Liver (tissue), 9 donors: ENCODE measurements around the gene ANTXR1. TPM values are rescaled to one million over a fixed set of nuclear protein-coding genes. Genes with fewer than 3 reads are reported as not detected.

Experiments
- DNase-seq: peaks from one replicate; pipeline ENCODE4 v3.0.0-alpha.2; 2017; ENCODE audit warnings: low spot score
- H3K27ac ChIP-seq, 2 donors: one replicate each; pipeline ENCODE4 v1.7.0; 2013; ENCODE audit warnings: inconsistent platforms in 2 of 2, low read length in 2 of 2, control low read depth in 1 of 2, low read depth in 1 of 2, mild to moderate bottlenecking in 1 of 2
- H3K27me3 ChIP-seq, 4 donors: one replicate each; pipeline versions ENCODE4 v1.6.1 to v1.7.0; 2013; ENCODE audit warnings: low read length in 3 of 4, inconsistent platforms in 1 of 4, mild to moderate bottlenecking in 1 of 4, moderate library complexity in 1 of 4; ENCODE audit not compliant: control insufficient read depth in 4 of 4, insufficient read depth in 4 of 4
- H3K36me3 ChIP-seq, 4 donors: one replicate each; pipeline versions ENCODE4 v1.6.1 to v1.7.0; 2013; ENCODE audit warnings: low read length in 3 of 4, mild to moderate bottlenecking in 3 of 4, low read depth in 1 of 4, moderate library complexity in 1 of 4; ENCODE audit not compliant: control insufficient read depth in 4 of 4, insufficient read depth in 3 of 4
- H3K4me1 ChIP-seq, 4 donors: one replicate each; pipeline versions ENCODE4 v1.6.1 to v1.7.0; 2013; ENCODE audit warnings: low read length in 3 of 4, mild to moderate bottlenecking in 3 of 4, moderate library complexity in 1 of 4; ENCODE audit not compliant: control insufficient read depth in 4 of 4, insufficient read depth in 4 of 4
- H3K4me3 ChIP-seq, 3 donors: one replicate each; pipeline versions ENCODE4 v1.6.1 to v1.7.0; 2013; ENCODE audit warnings: low read length in 3 of 3, control low read depth in 1 of 3, low read depth in 1 of 3, mild to moderate bottlenecking in 1 of 3
- H3K9ac ChIP-seq, 2 donors: one replicate each; pipeline ENCODE4 v1.7.0; 2013; ENCODE audit warnings: low read length in 2 of 2, mild to moderate bottlenecking in 2 of 2, moderate library complexity in 2 of 2, control low read depth in 1 of 2, low read depth in 1 of 2
- H3K9me3 ChIP-seq, 4 donors: one replicate each; pipeline versions ENCODE4 v1.6.1 to v1.7.0; 2013; ENCODE audit warnings: low read length in 3 of 4; ENCODE audit not compliant: control insufficient read depth in 4 of 4
- ATF3 ChIP-seq: IDR thresholded peaks from 2 replicates; pipeline ENCODE4 v1.6.1; 2016; ENCODE audit warnings: antibody characterized with exemption
- EGR1 ChIP-seq, 2 donors: IDR thresholded peaks; 2 replicates each; pipeline ENCODE4 v1.6.1; 2016 to 2018; ENCODE audit warnings: antibody characterized with exemption in 2 of 2, low read depth in 2 of 2
- FOXA1 ChIP-seq: IDR thresholded peaks from 2 replicates; pipeline ENCODE4 v1.6.1; 2016; ENCODE audit warnings: antibody characterized with exemption
- FOXA2 ChIP-seq: IDR thresholded peaks from 2 replicates; pipeline ENCODE4 v1.6.1; 2016; ENCODE audit warnings: antibody characterized with exemption
- GABPA ChIP-seq, 2 donors: IDR thresholded peaks in 1 of 2; conservative IDR thresholded peaks in 1 of 2; 2 replicates each; pipeline ENCODE4 v1.6.1; 2016; ENCODE audit warnings: antibody characterized with exemption in 2 of 2, mild to moderate bottlenecking in 1 of 2, moderate library complexity in 1 of 2
- HNF4A ChIP-seq, 2 donors: conservative IDR thresholded peaks; 2 replicates each; pipeline ENCODE4 v1.6.1; 2016; ENCODE audit warnings: antibody characterized with exemption in 2 of 2, mild to moderate bottlenecking in 2 of 2
- HNF4G ChIP-seq: IDR thresholded peaks from 2 replicates; pipeline ENCODE4 v1.6.1; 2016; ENCODE audit warnings: antibody characterized with exemption
- JUND ChIP-seq, 2 donors: IDR thresholded peaks; 2 replicates each; pipeline ENCODE4 v1.6.1; 2016; ENCODE audit warnings: antibody characterized with exemption in 2 of 2
- MAX ChIP-seq: IDR thresholded peaks from 2 replicates; pipeline ENCODE4 v1.6.1; 2016; ENCODE audit warnings: antibody characterized with exemption
- NR2F2 ChIP-seq: IDR thresholded peaks from 2 replicates; pipeline ENCODE4 v1.6.1; 2016; ENCODE audit warnings: antibody characterized with exemption
- RAD21 ChIP-seq, 2 donors: IDR thresholded peaks; 2 replicates each; pipeline ENCODE4 v1.6.1; 2016; ENCODE audit warnings: antibody characterized with exemption in 2 of 2, mild to moderate bottlenecking in 2 of 2
- RXRA ChIP-seq, 2 donors: IDR thresholded peaks; 2 replicates each; pipeline ENCODE4 v1.6.1; 2017 to 2018; ENCODE audit warnings: antibody characterized with exemption in 2 of 2, mild to moderate bottlenecking in 1 of 2
- SP1 ChIP-seq: IDR thresholded peaks from 2 replicates; pipeline ENCODE4 v1.6.1; 2018; ENCODE audit warnings: antibody characterized with exemption, mild to moderate bottlenecking
- TAF1 ChIP-seq: conservative IDR thresholded peaks from 2 replicates; pipeline ENCODE4 v1.6.1; 2016; ENCODE audit warnings: antibody characterized with exemption, mild to moderate bottlenecking
- YY1 ChIP-seq: IDR thresholded peaks from 2 replicates; pipeline ENCODE4 v1.6.1; 2016; ENCODE audit warnings: antibody characterized with exemption, mild to moderate bottlenecking
- WGBS: extraction: QIAGEN DNeasy Blood & Tissue Kit; methylation state at CpG from one replicate; pipeline ENCODE4 v1.1.7; 2013; 5-methylcytosine and 5-hydroxymethylcytosine counted together
- polyA plus RNA-seq, 2 donors: library from polyadenylated mRNA; stranded (reverse) in 1 of 2; unstranded in 1 of 2; fragments of 200-250 nt in 1 of 2; fragments of >200 nt in 1 of 2; fragmentation: Nextera tagmentation in 1 of 2; extraction: Ambion mirVana in 1 of 2; gene quantifications; one replicate each; pipeline versions ENCODE4 v1.2.1 to v1.2.3, GENCODE V29; 2013 to 2015
- total RNA-seq, 2 donors: library from RNA; depleted of rRNA; stranded (reverse); fragments of >200 nt; gene quantifications; one replicate each; pipeline ENCODE4 v1.2.3, GENCODE V29; 2014
- TF ChIP-seq, protein P1 (sequence below): IDR thresholded peaks from 2 replicates; pipeline ENCODE4 v1.6.1; 2016; ENCODE audit warnings: antibody characterized with exemption, mild to moderate bottlenecking
- TF ChIP-seq, protein P2 (sequence below): IDR thresholded peaks from 2 replicates; pipeline ENCODE4 v1.6.1; 2016; ENCODE audit warnings: antibody characterized with exemption
- TF ChIP-seq, protein P3 (sequence below): fragments of 150-350 bp; IDR thresholded peaks from 2 replicates; pipeline ENCODE4 v1.5.1; 2017; ENCODE audit warnings: improper control_type of control experiment, low read depth, low read length; ENCODE audit not compliant: missing input control
- donor health status: healthy.
- donor health status: healthy.
- donor health status: healthy.
- donor health status: healthy.
- donor health status: healthy.

Gene ANTXR1
- total and polyA plus RNA-seq, 4 donors, result 0.60 to 3.6 (median 1.8) TPM

- no peaks in the 10 kb centered on the region for H3K4me1 ChIP-seq
- WGBS, result 99% methylated on average over 3 of the region's 3 CpGs
- H3K36me3 ChIP-seq, result no peaks in the 10 kb centered on the region
- TF ChIP-seq HNF4G, result no peak
- no peak for TF ChIP-seq HNF4A (conservative IDR thresholded peaks at IDR 0.05)
- TF ChIP-seq EGR1 (IDR thresholded peaks at IDR 0.05; ENCODE audit: low read depth in 2 of 2), result no peak
- no peak for TF ChIP-seq JUND (IDR thresholded peaks at IDR 0.05)
- TF ChIP-seq FOXA2, result no peak
- TF ChIP-seq FOXA1, result no peak
- TF ChIP-seq MAX, result no peak
- no peak for TF ChIP-seq TAF1
- no peak for TF ChIP-seq YY1
- TF ChIP-seq, protein P1, sequence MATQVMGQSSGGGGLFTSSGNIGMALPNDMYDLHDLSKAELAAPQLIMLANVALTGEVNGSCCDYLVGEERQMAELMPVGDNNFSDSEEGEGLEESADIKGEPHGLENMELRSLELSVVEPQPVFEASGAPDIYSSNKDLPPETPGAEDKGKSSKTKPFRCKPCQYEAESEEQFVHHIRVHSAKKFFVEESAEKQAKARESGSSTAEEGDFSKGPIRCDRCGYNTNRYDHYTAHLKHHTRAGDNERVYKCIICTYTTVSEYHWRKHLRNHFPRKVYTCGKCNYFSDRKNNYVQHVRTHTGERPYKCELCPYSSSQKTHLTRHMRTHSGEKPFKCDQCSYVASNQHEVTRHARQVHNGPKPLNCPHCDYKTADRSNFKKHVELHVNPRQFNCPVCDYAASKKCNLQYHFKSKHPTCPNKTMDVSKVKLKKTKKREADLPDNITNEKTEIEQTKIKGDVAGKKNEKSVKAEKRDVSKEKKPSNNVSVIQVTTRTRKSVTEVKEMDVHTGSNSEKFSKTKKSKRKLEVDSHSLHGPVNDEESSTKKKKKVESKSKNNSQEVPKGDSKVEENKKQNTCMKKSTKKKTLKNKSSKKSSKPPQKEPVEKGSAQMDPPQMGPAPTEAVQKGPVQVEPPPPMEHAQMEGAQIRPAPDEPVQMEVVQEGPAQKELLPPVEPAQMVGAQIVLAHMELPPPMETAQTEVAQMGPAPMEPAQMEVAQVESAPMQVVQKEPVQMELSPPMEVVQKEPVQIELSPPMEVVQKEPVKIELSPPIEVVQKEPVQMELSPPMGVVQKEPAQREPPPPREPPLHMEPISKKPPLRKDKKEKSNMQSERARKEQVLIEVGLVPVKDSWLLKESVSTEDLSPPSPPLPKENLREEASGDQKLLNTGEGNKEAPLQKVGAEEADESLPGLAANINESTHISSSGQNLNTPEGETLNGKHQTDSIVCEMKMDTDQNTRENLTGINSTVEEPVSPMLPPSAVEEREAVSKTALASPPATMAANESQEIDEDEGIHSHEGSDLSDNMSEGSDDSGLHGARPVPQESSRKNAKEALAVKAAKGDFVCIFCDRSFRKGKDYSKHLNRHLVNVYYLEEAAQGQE, result no peak
- TF ChIP-seq, protein P2, sequence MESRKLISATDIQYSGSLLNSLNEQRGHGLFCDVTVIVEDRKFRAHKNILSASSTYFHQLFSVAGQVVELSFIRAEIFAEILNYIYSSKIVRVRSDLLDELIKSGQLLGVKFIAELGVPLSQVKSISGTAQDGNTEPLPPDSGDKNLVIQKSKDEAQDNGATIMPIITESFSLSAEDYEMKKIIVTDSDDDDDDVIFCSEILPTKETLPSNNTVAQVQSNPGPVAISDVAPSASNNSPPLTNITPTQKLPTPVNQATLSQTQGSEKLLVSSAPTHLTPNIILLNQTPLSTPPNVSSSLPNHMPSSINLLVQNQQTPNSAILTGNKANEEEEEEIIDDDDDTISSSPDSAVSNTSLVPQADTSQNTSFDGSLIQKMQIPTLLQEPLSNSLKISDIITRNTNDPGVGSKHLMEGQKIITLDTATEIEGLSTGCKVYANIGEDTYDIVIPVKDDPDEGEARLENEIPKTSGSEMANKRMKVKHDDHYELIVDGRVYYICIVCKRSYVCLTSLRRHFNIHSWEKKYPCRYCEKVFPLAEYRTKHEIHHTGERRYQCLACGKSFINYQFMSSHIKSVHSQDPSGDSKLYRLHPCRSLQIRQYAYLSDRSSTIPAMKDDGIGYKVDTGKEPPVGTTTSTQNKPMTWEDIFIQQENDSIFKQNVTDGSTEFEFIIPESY, result no peak
- TF ChIP-seq RAD21 (IDR thresholded peaks at IDR 0.05), result no peak
- TF ChIP-seq SP1, result no peak
- TF ChIP-seq RXRA (IDR thresholded peaks at IDR 0.05), result no peak
- TF ChIP-seq GABPA (IDR thresholded peaks at IDR 0.05 in 1 of 2, conservative IDR thresholded peaks at IDR 0.05 in 1 of 2), result no peak
- TF ChIP-seq, protein P3, sequence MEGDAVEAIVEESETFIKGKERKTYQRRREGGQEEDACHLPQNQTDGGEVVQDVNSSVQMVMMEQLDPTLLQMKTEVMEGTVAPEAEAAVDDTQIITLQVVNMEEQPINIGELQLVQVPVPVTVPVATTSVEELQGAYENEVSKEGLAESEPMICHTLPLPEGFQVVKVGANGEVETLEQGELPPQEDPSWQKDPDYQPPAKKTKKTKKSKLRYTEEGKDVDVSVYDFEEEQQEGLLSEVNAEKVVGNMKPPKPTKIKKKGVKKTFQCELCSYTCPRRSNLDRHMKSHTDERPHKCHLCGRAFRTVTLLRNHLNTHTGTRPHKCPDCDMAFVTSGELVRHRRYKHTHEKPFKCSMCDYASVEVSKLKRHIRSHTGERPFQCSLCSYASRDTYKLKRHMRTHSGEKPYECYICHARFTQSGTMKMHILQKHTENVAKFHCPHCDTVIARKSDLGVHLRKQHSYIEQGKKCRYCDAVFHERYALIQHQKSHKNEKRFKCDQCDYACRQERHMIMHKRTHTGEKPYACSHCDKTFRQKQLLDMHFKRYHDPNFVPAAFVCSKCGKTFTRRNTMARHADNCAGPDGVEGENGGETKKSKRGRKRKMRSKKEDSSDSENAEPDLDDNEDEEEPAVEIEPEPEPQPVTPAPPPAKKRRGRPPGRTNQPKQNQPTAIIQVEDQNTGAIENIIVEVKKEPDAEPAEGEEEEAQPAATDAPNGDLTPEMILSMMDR, result no peak
- TF ChIP-seq ATF3, result no peak
- no peak for TF ChIP-seq NR2F2
- DNase-seq, result no peak
- H3K9me3 ChIP-seq, result no peaks in the 10 kb centered on the region
- no peak overlapping the region for H3K4me3 ChIP-seq
- H3K27me3 ChIP-seq, result no peaks in the 10 kb centered on the region
- H3K9ac ChIP-seq, result no peak overlapping the region
- no peak overlapping the region for H3K27ac ChIP-seq
Measured at GRCh38 chr2:69081001-69081580, 68.1 kb downstream of the ANTXR1 start.
